NCI-H1930 (cell line): Measurements from ENCODE around the gene WDR48.
A peak's percentile ranks its signal among the peaks of the same experiment; 100 is the strongest.
"Not testable (repeated sequence)": the region's sequence is repeated elsewhere in the genome, so short reads cannot be mapped to it uniquely, and the experiment has no call there.

Source experiments
- DNase-seq, 2 experiments: peaks; one replicate each; lab custom pipeline; 2025; lab: John Stamatoyannopoulos, UW

The WDR48 gene

DNA sequence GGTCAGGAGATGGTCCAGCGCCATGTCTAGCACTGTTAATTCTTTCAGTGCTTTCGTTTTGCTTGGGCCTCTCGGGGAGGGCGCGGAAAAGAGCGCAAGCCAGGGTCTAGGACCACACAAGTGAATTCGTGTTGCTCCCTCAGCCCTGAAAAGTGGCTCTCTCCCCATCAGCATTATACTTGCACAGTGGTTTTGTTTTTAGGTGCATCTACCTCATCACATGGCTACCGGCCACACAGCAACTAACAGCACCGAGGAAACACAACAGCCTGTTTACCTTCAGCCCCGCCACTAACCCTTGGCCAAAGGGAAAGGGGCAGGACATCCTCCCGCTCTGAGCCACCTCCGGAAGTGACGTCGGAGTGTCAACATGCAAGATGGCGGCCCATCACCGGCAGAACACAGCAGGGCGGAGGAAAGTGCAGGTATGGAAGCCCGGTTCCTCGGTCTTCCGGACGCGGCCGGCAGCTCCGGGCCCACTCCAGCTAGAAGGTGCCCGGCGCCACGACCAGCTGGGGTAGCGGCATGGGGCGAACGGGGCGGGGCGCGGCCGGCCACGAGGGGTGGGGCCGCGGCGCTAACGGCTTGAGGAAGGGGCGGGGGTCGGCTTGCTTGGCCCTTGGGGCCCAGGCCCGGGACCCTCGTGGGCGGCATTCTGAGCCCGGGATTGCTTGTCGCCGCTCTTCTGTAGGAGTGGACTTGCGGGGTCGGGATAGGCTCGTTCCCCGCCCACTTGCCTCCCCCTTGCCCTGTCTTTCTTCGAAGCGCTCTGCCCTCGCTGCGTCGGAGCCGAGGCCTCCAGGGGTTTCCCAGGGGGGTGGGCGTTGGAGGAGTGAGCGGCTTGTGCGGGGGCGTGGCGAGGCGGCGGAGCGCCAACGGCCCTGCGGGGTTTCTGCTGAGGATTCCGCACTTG, at the start of gene WDR48, which contains the start of gene SCN11A:
WDR48 (plus strand) TSS at position 368 of the 913 bp plus-strand sequence; CDS start at position 378, 10 bp downstream.
SCN11A (minus strand) TSS at position 296 of the 913 bp plus-strand sequence. CDS start 101,582 bp downstream, outside the sequence.
- DNase-seq, result peak; percentile 76 to 80

DNA sequence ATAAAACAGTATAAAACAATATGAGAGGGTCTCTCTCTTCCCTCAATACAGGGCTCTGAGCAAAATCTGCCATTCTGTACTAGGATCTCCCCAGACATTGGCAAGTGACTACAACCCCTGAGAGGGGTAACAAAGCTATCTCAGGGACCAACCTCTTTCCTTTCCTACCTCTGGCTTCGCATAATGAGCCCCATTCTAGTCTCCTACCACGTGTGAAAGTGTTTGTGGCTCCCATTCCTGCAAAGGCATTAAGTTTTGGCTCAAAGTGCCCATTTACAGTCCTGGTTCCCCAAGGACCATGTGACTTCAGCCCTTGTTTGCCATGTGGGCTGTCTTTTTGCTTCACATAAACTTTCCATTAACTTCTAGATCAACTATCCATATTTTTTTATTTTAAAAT, 46.5 kb upstream of the WDR48 start:
- DNase-seq, result no peak

- no peak for DNase-seq
Measured at GRCh38 chr3:39011191-39011736, 40.6 kb upstream of the WDR48 start.

DNA sequence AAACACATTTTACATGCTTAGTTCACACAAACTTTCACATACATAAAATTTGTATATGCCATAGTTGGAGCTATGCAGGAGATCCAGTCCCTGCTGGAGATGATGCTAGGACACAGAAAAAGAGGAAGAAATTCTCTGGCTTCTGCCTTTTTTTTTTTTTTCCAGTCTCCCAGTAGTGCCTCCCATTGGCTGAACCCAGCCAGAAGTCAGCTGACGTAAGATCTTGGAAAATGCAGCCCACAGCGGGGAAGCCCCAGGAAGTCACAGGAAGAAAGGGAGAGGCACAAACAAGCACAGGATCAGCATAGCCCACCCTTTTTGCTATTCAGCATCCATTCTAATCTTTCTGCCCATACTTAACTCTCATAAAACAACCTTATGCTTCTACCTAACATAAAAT, 38.5 kb upstream of the WDR48 start:
- DNase-seq, result no peak

- no peak for DNase-seq
Measured at GRCh38 chr3:39013921-39014509, 37.8 kb upstream of the WDR48 start.

GRCh38 chr3:39015418-39015817, 36.4 kb upstream of the WDR48 start:
- DNase-seq, result no peak

GRCh38 chr3:39019299-39019698, 32.5 kb upstream of the WDR48 start:
- no peak for DNase-seq

GRCh38 chr3:39021029-39021428, 30.8 kb upstream of the WDR48 start:
- no peak for DNase-seq

DNA sequence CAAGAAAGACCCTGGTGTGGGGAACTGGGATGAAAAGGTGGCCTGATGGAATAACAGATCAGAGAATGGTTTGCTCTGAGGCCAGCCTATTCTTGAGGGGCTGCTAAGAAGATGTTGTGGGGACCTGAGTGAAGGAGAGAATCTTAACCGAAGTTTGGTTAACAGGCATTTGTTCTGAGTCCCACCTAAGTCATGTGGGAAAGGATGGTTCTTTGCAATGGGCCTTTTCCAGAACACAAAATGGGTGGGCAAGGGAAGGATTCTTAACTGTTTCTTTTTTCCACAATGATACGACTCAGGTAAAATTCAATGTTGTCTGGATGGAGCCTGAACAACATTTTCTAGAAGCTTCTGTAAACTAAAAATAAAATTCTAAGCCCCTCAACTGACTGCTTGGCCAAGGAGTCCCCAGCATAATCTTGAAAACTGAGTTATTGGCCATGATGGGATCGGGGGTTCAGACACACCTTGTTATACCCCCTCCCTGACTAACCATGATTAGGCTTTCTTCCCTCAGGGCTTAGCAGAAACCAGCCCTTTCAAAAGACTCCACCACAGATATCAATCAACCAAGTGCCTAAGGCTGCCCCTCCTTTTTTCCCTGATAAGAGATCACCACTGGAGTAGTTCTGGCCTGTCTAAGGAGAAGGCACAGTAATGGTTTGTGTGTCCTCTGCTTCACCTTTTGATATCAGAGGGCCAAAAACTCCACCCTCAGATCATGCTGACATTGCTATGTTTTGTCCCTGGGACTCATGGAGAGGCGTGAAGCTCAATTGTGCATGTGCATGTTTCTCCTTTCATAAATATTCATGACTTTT, 30.1 kb upstream of the WDR48 start:
- DNase-seq, result no peak

DNA sequence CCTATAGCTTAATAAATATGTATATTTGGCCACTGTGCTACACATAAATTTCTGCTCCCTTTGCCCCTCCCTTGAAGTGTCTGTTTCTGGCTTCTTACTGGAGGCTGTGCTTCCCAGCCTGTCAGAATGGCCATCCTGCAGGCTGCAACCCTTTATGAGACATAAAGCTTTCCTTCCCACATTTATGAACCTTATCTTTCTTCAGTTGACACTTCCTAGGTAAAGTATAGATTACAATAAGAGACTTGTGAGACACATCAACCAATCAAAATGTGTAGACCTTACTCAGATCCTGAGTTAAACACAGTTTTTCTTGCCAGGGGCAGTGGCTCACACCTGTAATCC, 29.6 kb upstream of the WDR48 start:
- DNase-seq, result no peak

DNA sequence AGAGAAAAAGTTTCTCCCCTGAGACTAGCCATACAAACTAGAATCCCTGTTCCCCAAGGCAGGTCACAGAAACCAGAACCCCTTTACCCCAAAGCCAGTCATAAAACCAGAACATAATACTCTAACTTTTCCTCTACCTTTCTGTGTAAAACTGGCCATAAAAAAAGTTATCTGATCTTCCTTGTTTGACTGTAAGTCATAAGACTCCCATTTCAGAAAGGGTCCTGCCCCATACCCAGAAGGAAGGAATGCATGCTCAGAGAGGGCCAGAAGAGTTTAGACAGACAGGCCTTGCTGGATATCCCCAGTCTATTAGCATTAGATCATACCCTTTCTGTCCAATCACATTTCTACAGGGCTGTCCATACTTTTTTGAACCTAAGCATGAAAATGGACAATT, 27.3 kb upstream of the WDR48 start:
- no peak for DNase-seq

- DNase-seq, result no peak
Measured at GRCh38 chr3:39025222-39025970, 26.4 kb upstream of the WDR48 start.

DNA sequence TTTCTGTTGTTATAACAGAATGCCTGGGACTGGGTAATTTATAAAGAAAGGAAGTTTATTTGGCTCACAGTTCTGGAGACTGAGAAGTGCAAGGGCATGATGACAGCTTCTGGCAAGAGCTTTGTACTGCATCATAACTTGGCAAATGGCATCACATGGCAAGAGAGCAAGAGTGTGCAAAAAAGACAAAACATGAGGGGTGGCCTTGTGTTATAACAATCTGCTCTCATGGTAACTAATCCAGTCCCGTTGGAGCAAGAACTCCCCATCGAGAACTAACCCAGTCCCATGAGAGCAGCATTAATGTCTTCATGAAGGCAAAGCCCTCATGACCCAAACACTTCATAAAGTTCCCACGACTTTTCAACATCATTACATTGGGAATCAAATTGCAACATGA, 23.3 kb upstream of the WDR48 start:
- no peak for DNase-seq

DNA sequence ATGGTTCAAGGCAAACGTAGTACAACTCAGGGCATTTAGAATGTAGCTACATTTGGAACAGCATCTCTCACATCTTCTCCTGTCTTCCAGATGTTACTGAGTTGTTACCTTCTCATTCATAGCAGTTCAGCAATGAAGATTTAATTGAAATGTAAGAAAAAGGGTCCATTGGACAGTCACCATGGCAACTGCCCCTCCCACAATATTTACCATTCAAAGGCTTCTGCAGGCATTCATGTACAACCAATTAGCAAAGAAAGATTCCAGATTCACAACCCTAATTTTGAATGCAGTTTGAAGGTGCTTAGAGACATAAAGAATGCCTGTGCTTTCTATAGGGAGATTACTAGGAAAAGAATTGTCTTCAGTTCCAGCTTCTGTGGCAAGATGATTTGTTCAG, 22.3 kb upstream of the WDR48 start:
- DNase-seq, result no peak

GRCh38 chr3:39038165-39038564, 13.7 kb upstream of the WDR48 start:
- no peak for DNase-seq

GRCh38 chr3:39050029-39050428, 1.8 kb upstream of the WDR48 start:
- DNase-seq, result no peak

DNA sequence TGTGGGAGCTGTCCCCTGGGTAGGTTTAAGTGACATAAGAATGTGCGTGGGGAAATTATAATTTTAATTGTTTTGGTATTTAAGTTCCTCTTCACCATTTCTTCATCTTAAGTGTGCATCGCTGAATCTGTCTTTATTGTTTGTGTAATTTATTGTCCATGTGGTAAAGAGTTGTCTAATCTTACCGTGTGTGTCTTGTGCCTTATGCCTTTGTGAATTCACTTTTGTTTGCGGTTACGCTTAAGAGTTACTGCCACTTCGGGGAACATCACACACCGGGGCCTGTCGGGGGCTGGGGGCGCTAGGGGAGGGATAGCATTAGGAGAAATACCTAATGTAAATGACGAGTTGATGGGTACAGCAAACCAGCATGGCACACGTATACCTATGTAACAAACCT, 767 bp downstream of the WDR48 start:
- DNase-seq, result no peak

GRCh38 chr3:39053696-39054095, 1.9 kb downstream of the WDR48 start:
- DNase-seq, result no peak

DNA sequence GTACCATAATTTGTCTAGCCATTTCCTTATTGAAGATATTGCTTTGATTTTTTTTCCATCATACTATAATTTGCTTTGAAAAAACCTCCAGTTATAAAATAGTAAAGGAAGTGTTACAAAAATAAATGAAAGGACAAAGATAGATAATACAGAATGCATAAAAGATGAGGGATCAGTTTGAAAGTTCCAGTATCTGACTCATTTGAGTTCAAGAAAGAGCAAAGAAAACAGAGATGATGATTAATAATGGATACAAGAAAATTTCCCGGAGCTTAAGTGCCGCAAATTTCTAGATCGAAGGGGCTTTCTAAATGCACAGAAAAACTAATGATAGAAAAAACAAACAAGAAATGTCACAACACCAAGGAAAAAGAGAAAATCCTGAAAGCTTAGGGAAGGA, 4.3 kb downstream of the WDR48 start:
- no peak for DNase-seq

GRCh38 chr3:39061228-39061627, 9.4 kb downstream of the WDR48 start:
- not testable (repeated sequence) for DNase-seq

- DNase-seq, result no peak
Measured at GRCh38 chr3:39062180-39062579, 10.4 kb downstream of the WDR48 start.

- no peak for DNase-seq
Measured at GRCh38 chr3:39063143-39063542, 11.3 kb downstream of the WDR48 start.
